Measurements from ENCODE around the gene HMCES. TPM values are rescaled to one million over a fixed set of nuclear protein-coding genes. Genes with fewer than 3 reads are reported as not detected.
"Not testable (repeated sequence)": the region's sequence is repeated elsewhere in the genome, so short reads cannot be mapped to it uniquely, and the experiment has no call there.

Gene HMCES
- total RNA-seq, 2 donors from 2014 or later = 66.6 to 84.3 TPM

DNA sequence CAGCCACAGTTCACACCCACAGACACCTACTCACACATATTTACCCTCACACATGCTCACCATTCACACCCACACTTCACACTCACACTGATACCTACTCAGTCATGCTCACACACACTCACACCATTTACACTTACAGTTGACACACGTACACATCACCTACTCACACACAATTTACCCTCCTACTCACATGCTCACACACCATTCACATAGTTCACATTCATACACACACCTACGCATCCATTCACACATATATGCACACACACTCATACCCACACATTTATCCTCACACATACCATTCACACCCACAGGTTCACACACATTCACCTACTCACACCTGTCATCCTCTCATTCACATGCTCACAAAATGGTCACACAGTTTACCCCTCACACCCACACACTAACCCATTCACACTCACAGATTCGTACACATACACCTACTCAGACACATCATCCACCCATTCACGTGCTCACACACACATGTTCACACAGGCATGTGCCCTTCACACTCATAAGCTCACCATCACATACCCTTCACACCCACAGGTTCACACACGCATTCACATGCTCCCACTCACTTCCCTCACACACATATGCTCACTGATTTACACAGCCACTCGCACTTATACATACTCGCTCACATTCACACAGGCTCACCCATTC, 42.3 kb downstream of the HMCES start:
- no peaks in the 10 kb centered on the region for H3K9me3 Mint-ChIP-seq

DNA sequence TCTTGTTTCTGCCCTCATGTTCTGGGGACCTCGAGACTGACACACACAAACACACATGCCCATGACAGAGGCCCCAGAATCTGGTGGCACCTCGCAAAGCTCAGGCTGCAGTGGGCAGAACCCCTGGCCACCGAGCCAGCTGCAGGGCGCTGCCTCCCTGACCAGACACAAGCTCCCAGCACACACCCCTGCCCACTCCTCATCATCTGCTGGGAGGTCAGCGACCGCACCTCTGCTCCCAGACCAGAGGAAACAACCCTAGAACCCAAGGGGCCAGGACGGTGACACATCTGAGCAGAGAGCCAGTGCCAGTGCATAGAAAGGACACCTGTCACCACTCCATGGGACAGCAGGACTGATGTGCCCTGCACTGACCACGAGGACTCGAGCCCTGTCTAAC, 43.2 kb downstream of the HMCES start:
- no peak overlapping the region for H3K27ac Mint-ChIP-seq
- no peak for ATAC-seq (replicated peaks in 1 of 2)
- DNase-seq = no peak
- H3K4me3 Mint-ChIP-seq = no peak overlapping the region
- H3K27me3 Mint-ChIP-seq (ENCODE audit: low read depth) = no peaks in the 10 kb centered on the region
- H3K4me1 Mint-ChIP-seq (ENCODE audit: low read depth) = peaks cover 10% of the 10 kb centered on the region
- no peaks in the 10 kb centered on the region for H3K9me3 Mint-ChIP-seq
- H3K36me3 Mint-ChIP-seq (ENCODE audit: insufficient read depth in 2 of 2) = no peaks in the 10 kb centered on the region

More for the DNA sequence above, 42.3 kb downstream of the HMCES start:
- Mint-ChIP-seq H3K27me3 (ENCODE audit: low read depth) (no peaks in the 10 kb centered on the region), H3K4me3 (no peak overlapping the region), H3K27ac (no peak overlapping the region), H3K4me1 (ENCODE audit: low read depth) (peaks cover 10% of the 10 kb centered on the region), H3K36me3 (ENCODE audit: insufficient read depth in 2 of 2) (no peaks in the 10 kb centered on the region)
- ATAC-seq (replicated peaks in 1 of 2) = no peak
- no peak for DNase-seq

GRCh38 chr3:129323651-129324294, 45.1 kb downstream of the HMCES start:
- ATAC-seq (replicated peaks in 1 of 2) = no peak
- Mint-ChIP-seq H3K27ac (no peak overlapping the region), H3K4me1 (ENCODE audit: low read depth) (no peaks in the 10 kb centered on the region), H3K9me3 (no peaks in the 10 kb centered on the region), H3K4me3 (no peak overlapping the region), H3K27me3 (ENCODE audit: low read depth) (no peaks in the 10 kb centered on the region), H3K36me3 (ENCODE audit: insufficient read depth in 2 of 2) (no peaks in the 10 kb centered on the region)
- DNase-seq = no peak

DNA sequence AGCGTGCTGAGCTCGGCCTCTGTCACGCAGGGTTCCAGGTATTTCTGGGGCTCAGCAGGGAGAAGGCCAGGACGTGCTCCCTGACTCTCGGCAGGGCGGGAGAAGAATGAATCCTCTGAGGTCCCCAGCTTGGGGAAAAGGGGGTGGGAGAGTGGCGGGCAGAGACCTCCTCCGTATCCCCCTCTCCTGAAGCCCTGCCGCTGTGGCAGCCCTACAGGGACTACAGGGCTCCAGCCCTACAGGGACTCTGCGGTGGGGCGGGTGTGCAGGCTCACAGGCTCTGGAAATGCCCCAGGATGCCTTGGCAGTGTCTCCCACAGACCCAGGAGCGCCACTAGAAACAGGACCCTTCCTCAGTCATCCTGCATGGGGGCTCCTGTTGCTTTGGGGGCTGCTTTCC, 46.2 kb downstream of the HMCES start:
- DNase-seq = no peak
- Mint-ChIP-seq H3K4me1 (ENCODE audit: low read depth) (no peaks in the 10 kb centered on the region), H3K9me3 (no peaks in the 10 kb centered on the region), H3K4me3 (no peak overlapping the region), H3K36me3 (ENCODE audit: insufficient read depth in 2 of 2) (no peaks in the 10 kb centered on the region), H3K27ac (no peak overlapping the region), H3K27me3 (ENCODE audit: low read depth) (no peaks in the 10 kb centered on the region)
- ATAC-seq (replicated peaks in 1 of 2) = no peak

- Mint-ChIP-seq H3K4me3 (no peak overlapping the region), H3K27me3 (ENCODE audit: low read depth) (no peaks in the 10 kb centered on the region), H3K9me3 (no peaks in the 10 kb centered on the region), H3K4me1 (ENCODE audit: low read depth) (no peaks in the 10 kb centered on the region), H3K36me3 (ENCODE audit: insufficient read depth in 2 of 2) (no peaks in the 10 kb centered on the region), H3K27ac (no peak overlapping the region)
- ATAC-seq (replicated peaks in 1 of 2) (no peak), DNase-seq (no peak)
Observed at GRCh38 chr3:129325383-129325782, 46.7 kb downstream of the HMCES start.

GRCh38 chr3:129326138-129326537, 47.5 kb downstream of the HMCES start:
- ATAC-seq (replicated peaks in 1 of 2) (no peak), DNase-seq (no peak)
- Mint-ChIP-seq H3K4me1 (ENCODE audit: low read depth) (no peaks in the 10 kb centered on the region), H3K27me3 (ENCODE audit: low read depth) (no peaks in the 10 kb centered on the region), H3K27ac (no peak overlapping the region), H3K4me3 (no peak overlapping the region), H3K36me3 (ENCODE audit: insufficient read depth in 2 of 2) (no peaks in the 10 kb centered on the region), H3K9me3 (no peaks in the 10 kb centered on the region)

DNA sequence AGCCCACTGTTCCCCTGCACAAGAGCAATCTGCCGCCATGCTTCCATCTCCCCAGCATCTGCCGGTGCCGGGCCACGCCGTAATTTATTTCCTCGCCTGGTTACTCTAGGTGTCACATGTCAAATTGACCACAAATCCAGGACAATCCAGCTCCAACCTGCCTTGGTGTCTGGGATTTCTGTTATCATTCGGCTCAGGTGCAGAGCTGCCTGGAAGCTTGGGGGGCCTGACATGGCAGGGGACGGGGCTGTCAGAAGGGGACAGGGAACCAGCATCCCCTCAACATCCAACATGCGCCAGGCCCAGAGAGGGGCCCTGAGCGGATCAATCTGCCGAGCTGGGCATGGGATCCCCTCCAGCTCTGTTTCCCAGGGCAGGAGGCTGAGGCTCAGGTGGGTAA, 47.9 kb downstream of the HMCES start:
- Mint-ChIP-seq H3K9me3 (no peaks in the 10 kb centered on the region), H3K36me3 (ENCODE audit: insufficient read depth in 2 of 2) (no peaks in the 10 kb centered on the region), H3K4me1 (ENCODE audit: low read depth) (no peaks in the 10 kb centered on the region), H3K27ac (no peak overlapping the region), H3K27me3 (ENCODE audit: low read depth) (no peaks in the 10 kb centered on the region), H3K4me3 (no peak overlapping the region)
- DNase-seq (no peak), ATAC-seq (replicated peaks in 1 of 2) (no peak)

GRCh38 chr3:129327510-129327909, 48.8 kb downstream of the HMCES start:
- H3K36me3 Mint-ChIP-seq (ENCODE audit: insufficient read depth in 2 of 2) = no peaks in the 10 kb centered on the region

DNA sequence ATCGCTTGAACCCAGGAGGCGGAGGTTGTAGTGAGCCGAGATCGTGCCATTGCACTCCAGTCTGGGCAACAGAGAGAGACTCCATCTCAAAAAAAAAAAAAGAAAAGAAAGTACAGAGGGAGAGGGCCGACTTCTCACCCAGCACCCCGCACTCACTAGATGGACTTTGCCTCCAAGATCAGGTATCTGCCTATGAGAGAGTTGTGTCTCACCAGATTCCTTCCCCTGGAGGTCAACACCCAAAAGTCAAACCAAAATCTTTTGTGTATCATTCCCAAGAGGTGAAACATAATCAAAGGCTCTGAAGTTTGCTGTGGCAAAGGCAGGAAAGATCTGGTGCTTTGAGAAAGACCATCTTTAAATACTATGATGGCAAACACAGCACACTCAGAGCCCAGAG, 51.2 kb downstream of the HMCES start:
- Mint-ChIP-seq H3K9me3 (no peaks in the 10 kb centered on the region), H3K4me3 (no peak overlapping the region), H3K27me3 (ENCODE audit: low read depth) (no peaks in the 10 kb centered on the region), H3K27ac (no peak overlapping the region), H3K36me3 (ENCODE audit: insufficient read depth in 2 of 2) (no peaks in the 10 kb centered on the region), H3K4me1 (ENCODE audit: low read depth) (no peaks in the 10 kb centered on the region)
- ATAC-seq (replicated peaks in 1 of 2) (no peak), DNase-seq (no peak)

More at GRCh38 chr3:129327510-129327909, 48.8 kb downstream of the HMCES start:
- Mint-ChIP-seq H3K4me1 (ENCODE audit: low read depth) (no peaks in the 10 kb centered on the region), H3K27ac (no peak overlapping the region), H3K27me3 (ENCODE audit: low read depth) (no peaks in the 10 kb centered on the region), H3K4me3 (no peak overlapping the region), H3K9me3 (no peaks in the 10 kb centered on the region)
- no peak for DNase-seq
- ATAC-seq (replicated peaks in 1 of 2) = no peak

GRCh38 chr3:129330409-129330808, 51.7 kb downstream of the HMCES start:
- Mint-ChIP-seq H3K27ac (no peak overlapping the region), H3K27me3 (ENCODE audit: low read depth) (no peaks in the 10 kb centered on the region), H3K36me3 (ENCODE audit: insufficient read depth in 2 of 2) (no peaks in the 10 kb centered on the region), H3K4me1 (ENCODE audit: low read depth) (no peaks in the 10 kb centered on the region), H3K4me3 (no peak overlapping the region), H3K9me3 (no peaks in the 10 kb centered on the region)
- no peak for DNase-seq
- no peak for ATAC-seq (replicated peaks in 1 of 2)

DNA sequence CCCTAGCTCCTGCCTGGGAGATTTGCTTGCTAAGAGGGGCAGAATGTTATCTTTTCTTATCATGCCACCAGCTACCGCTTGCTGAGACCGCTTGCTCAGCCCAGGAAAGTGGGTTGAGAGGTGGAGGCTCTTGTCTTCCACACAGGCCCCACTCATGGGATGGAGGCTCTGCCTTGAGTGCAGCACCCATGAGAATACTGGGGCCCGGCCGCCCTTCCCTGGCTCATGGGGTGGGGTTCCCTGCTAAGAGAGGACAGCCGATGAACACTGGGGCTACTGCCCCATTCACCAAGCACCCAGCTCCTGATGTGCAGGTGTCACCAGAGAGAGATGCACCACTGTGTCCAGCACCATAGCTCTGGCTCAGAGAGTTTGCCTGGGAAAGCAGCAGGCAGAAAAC, 55.2 kb downstream of the HMCES start:
- no peaks in the 10 kb centered on the region for H3K9me3 Mint-ChIP-seq
- no peaks in the 10 kb centered on the region for H3K27me3 Mint-ChIP-seq (ENCODE audit: low read depth)
- ATAC-seq (replicated peaks in 1 of 2) = no peak
- no peak for DNase-seq
- no peaks in the 10 kb centered on the region for H3K4me1 Mint-ChIP-seq (ENCODE audit: low read depth)
- no peaks in the 10 kb centered on the region for H3K36me3 Mint-ChIP-seq (ENCODE audit: insufficient read depth in 2 of 2)
- no peak overlapping the region for H3K27ac Mint-ChIP-seq
- no peak overlapping the region for H3K4me3 Mint-ChIP-seq

DNA sequence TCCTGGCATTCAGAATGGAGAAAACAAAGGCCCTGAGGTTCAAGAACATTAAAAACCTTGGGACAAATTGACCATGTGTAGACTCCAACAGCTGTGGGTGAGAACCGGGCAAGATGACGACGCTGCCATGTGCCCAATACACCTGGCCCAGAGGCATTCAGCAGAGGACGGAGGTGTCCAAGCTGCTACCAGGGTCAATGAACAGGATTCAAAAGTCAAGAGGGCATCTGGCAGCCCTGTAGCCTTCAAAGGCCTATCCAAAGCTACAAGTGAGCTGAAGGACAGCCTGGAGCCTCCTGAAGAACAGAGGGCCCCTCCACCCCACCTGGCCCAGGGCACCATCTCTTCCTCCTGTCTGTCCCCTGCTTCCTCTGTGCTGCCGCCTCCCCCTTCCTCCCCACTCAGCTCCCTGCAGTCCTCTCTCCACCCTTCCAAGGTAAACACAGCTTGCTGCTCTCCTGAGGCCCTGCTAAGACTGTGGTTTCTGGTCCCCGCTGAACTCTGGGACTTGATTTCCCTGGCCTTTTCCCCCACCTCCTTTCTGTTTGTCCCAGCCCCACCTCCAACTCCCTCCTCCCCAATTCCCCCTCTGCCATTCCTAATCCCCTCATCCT, 57.5 kb downstream of the HMCES start:
- Mint-ChIP-seq H3K36me3 (ENCODE audit: insufficient read depth in 2 of 2) (no peaks in the 10 kb centered on the region), H3K9me3 (no peaks in the 10 kb centered on the region), H3K4me1 (ENCODE audit: low read depth) (no peaks in the 10 kb centered on the region), H3K27ac (no peak overlapping the region), H3K4me3 (no peak overlapping the region), H3K27me3 (ENCODE audit: low read depth) (no peaks in the 10 kb centered on the region)
- DNase-seq (no peak), ATAC-seq (replicated peaks in 1 of 2) (no peak)

- H3K4me3 Mint-ChIP-seq; H3K27ac Mint-ChIP-seq; H3K27me3 Mint-ChIP-seq (ENCODE audit: low read depth); ATAC-seq (replicated peaks in 1 of 2); H3K4me1 Mint-ChIP-seq (ENCODE audit: low read depth); DNase-seq; H3K9me3 Mint-ChIP-seq; H3K36me3 Mint-ChIP-seq (ENCODE audit: insufficient read depth in 2 of 2): not testable (repeated sequence)
Observed at GRCh38 chr3:129337719-129338118, 59.0 kb downstream of the HMCES start.

GRCh38 chr3:129339186-129339585, 60.5 kb downstream of the HMCES start:
- not testable (repeated sequence) for H3K4me1 Mint-ChIP-seq (ENCODE audit: low read depth); H3K27ac Mint-ChIP-seq; H3K4me3 Mint-ChIP-seq; ATAC-seq (replicated peaks in 1 of 2); H3K36me3 Mint-ChIP-seq (ENCODE audit: insufficient read depth in 2 of 2); H3K9me3 Mint-ChIP-seq; DNase-seq
- peaks cover 12% of the 10 kb centered on the region for H3K27me3 Mint-ChIP-seq (ENCODE audit: low read depth)
